Panc1 (cell line): ENCODE results near the gene ZNF544. TPM values are rescaled to one million over a fixed set of nuclear protein-coding genes. Genes with fewer than 3 reads are reported as not detected.

ENCODE experiments used
- ATAC-seq: fragments of 200-7000 bp; cut with Tn5 transposase; 2 replicates; pipeline ENCODE4 v1.9.1; 2020; ENCODE audit warnings: mild to moderate bottlenecking, moderate library complexity
- BruUV-seq: library from RNA; stranded (reverse); fragments of 400-500 nt; replicated peaks from 2 replicates; lab custom pipeline; 2021; lab: Mats Ljungman, UMichigan
- CTCF ChIA-PET: fragments of 300-600 bp; sonication (Branson Sonifier 250); formaldehyde crosslinking; loops from one replicate; lab custom pipeline; 2022; ENCODE audit warnings: antibody characterized with exemption; lab: Charles Lee
- POLR2A ChIA-PET: fragments of 300-600 bp; sonication (Branson Sonifier 250); formaldehyde crosslinking; loops from one replicate; lab custom pipeline; 2022; ENCODE audit warnings: antibody characterized with exemption; lab: Charles Lee
- DNase-seq: peaks from one replicate; pipeline ENCODE4 v3.0.0-alpha.2; 2010; ENCODE audit warnings: low read depth, low spot score
- H3K27ac ChIP-seq: 2 replicates; pipeline ENCODE4 v1.5.1; 2011; ENCODE audit warnings: mild to moderate bottlenecking, low read length, inconsistent platforms
- H3K27me3 ChIP-seq: fragments of 200-500 bp; sonication (Bioruptor generic); 2 replicates; pipeline ENCODE4 v1.6.0; 2014; ENCODE audit warnings: low read length, inconsistent platforms; ENCODE audit not compliant: control insufficient read depth, insufficient read depth
- H3K36me3 ChIP-seq: fragments of 200-500 bp; sonication (Bioruptor generic); 2 replicates; pipeline ENCODE4 v1.5.1; 2014; ENCODE audit warnings: inconsistent platforms, mild to moderate bottlenecking, low read length, moderate library complexity; ENCODE audit not compliant: control insufficient read depth, insufficient read depth
- H3K4me1 ChIP-seq: 2 replicates; pipeline ENCODE4 v1.5.1; 2011; ENCODE audit warnings: inconsistent platforms, mild to moderate bottlenecking, low read length, moderate library complexity; ENCODE audit not compliant: control insufficient read depth, insufficient read depth
- H3K4me3 ChIP-seq, 2 experiments: 2 replicates each; pipeline ENCODE4 v1.5.1; 2011 to 2012; ENCODE audit warnings: low read depth in 2 of 2, low read length in 2 of 2, mild to moderate bottlenecking in 2 of 2, inconsistent platforms in 1 of 2, moderate library complexity in 1 of 2
- H3K9me3 ChIP-seq: fragments of 200-500 bp; sonication (Bioruptor generic); 2 replicates; pipeline ENCODE4 v1.5.1; 2014; ENCODE audit warnings: low read depth, mild to moderate bottlenecking, inconsistent platforms, low read length, moderate library complexity; ENCODE audit not compliant: control insufficient read depth, insufficient read depth
- POLR2AphosphoS5 ChIP-seq: IDR thresholded peaks from 2 replicates; pipeline ENCODE4 v1.6.1; 2012; ENCODE audit warnings: mild to moderate bottlenecking, low read depth, low read length, moderate library complexity
- SIN3A ChIP-seq: IDR thresholded peaks from 2 replicates; pipeline ENCODE4 v1.6.1; 2012; ENCODE audit warnings: low read depth, mild to moderate bottlenecking, low read length, moderate library complexity, borderline replicate concordance; ENCODE audit not compliant: insufficient read depth
- TCF7L2 ChIP-seq: IDR thresholded peaks from 2 replicates; pipeline ENCODE4 v1.6.1; 2011; ENCODE audit warnings: mild to moderate bottlenecking, low read depth, low read length, inconsistent platforms
- in situ Hi-C: cut with HindIII; loops from 2 replicates; pipeline ENCODE4 v1.10.0; 2016; ENCODE audit warnings: low sequenced_read_pairs, low pct_unique_long_range_greater_than_20kb
- intact Hi-C: fragments of 100-400 bp; cut with micrococcal nuclease; formaldehyde crosslinking; loops from one replicate; pipeline ENCODE4 v1.10.0; 2022; ENCODE audit not compliant: unreplicated experiment
- total RNA-seq: library from RNA; stranded (reverse); gene quantifications from one replicate; pipeline ENCODE4 v1.2.1, GENCODE V29; 2021; ENCODE audit not compliant: unreplicated experiment
- TF ChIP-seq, protein P1 (sequence below), 2 experiments: IDR thresholded peaks; 2 replicates each; pipeline ENCODE4 v1.6.1; 2011 to 2012; ENCODE audit warnings: low read depth in 2 of 2, control low read depth in 1 of 2, low read length in 1 of 2, mild to moderate bottlenecking in 1 of 2, moderate library complexity in 1 of 2; ENCODE audit not compliant: insufficient read depth in 1 of 2
- TF ChIP-seq, protein P2 (sequence below): fragments of 450-650 bp; IDR thresholded peaks from 2 replicates; pipeline ENCODE4 v1.5.1; 2017; ENCODE audit warnings: mild to moderate bottlenecking

Gene ZNF544
- total RNA-seq, 1 experiment from 2014 or later, result 48.5 TPM

GRCh38 chr19:58284199-58284598 is 55.5 kb downstream of the ZNF544 start:
- BruUV-seq, result no TSS peak
- Histone ChIP-seq H3K36me3 (peaks cover 18% of the 10 kb centered on the region), H3K4me3 (no peak overlapping the region), H3K4me1 (peaks cover 11% of the 10 kb centered on the region; the same call in 1 of the 2 replicates), H3K27ac (no peak overlapping the region), H3K27me3 (no peaks in the 10 kb centered on the region), H3K9me3 (peaks cover 17% of the 10 kb centered on the region; the same call in 1 of the 2 replicates)
- DNase-seq (no peak), ATAC-seq (no peak)
- TF ChIP-seq, protein P1, sequence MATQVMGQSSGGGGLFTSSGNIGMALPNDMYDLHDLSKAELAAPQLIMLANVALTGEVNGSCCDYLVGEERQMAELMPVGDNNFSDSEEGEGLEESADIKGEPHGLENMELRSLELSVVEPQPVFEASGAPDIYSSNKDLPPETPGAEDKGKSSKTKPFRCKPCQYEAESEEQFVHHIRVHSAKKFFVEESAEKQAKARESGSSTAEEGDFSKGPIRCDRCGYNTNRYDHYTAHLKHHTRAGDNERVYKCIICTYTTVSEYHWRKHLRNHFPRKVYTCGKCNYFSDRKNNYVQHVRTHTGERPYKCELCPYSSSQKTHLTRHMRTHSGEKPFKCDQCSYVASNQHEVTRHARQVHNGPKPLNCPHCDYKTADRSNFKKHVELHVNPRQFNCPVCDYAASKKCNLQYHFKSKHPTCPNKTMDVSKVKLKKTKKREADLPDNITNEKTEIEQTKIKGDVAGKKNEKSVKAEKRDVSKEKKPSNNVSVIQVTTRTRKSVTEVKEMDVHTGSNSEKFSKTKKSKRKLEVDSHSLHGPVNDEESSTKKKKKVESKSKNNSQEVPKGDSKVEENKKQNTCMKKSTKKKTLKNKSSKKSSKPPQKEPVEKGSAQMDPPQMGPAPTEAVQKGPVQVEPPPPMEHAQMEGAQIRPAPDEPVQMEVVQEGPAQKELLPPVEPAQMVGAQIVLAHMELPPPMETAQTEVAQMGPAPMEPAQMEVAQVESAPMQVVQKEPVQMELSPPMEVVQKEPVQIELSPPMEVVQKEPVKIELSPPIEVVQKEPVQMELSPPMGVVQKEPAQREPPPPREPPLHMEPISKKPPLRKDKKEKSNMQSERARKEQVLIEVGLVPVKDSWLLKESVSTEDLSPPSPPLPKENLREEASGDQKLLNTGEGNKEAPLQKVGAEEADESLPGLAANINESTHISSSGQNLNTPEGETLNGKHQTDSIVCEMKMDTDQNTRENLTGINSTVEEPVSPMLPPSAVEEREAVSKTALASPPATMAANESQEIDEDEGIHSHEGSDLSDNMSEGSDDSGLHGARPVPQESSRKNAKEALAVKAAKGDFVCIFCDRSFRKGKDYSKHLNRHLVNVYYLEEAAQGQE (IDR thresholded peaks at IDR 0.05; ENCODE audit: insufficient read depth in 1 of 2, low read depth in 2 of 2, low read length in 1 of 2), result no peak
- no peak for TF ChIP-seq TCF7L2
- intact Hi-C loops (no loop called here), in situ Hi-C loops (no loop called here)
- POLR2A ChIA-PET, result no interaction called here
- CTCF ChIA-PET, result no interaction called here

GRCh38 chr19:58291943-58292342 is 63.2 kb downstream of the ZNF544 start:
- Histone ChIP-seq H3K4me3 (no peak overlapping the region), H3K27ac (no peak overlapping the region), H3K4me1 (no peaks in the 10 kb centered on the region), H3K27me3 (no peaks in the 10 kb centered on the region), H3K36me3 (peaks cover 10% of the 10 kb centered on the region), H3K9me3 (peaks cover 36% of the 10 kb centered on the region)
- POLR2A ChIA-PET, result no interaction called here
- no TSS peak for BruUV-seq
- in situ Hi-C loops (no loop called here), intact Hi-C loops (no loop called here)
- CTCF ChIA-PET, result no interaction called here
- TF ChIP-seq SIN3A, result no peak
- TF ChIP-seq, protein P1 (IDR thresholded peaks at IDR 0.05; ENCODE audit: insufficient read depth in 1 of 2, low read depth in 2 of 2, low read length in 1 of 2), result no peak
- DNase-seq (no peak), ATAC-seq (no peak)

GRCh38 chr19:58294743-58295374 is 66.1 kb downstream of the ZNF544 start:
- ChIA-PET POLR2A (interaction anchor here (0.5 kb wide), 1 partner anchor 597 kb away, joined by 4 read pairs; no protein-coding TSS in a partner anchor), CTCF (no interaction called here)
- intact Hi-C loops (no loop called here), in situ Hi-C loops (no loop called here)
- BruUV-seq, result no TSS peak
- Histone ChIP-seq H3K36me3 (peaks cover 3% of the 10 kb centered on the region; the same call in 1 of the 2 replicates), H3K9me3 (peaks cover 37% of the 10 kb centered on the region), H3K4me1 (no peaks in the 10 kb centered on the region), H3K27me3 (no peaks in the 10 kb centered on the region), H3K27ac (no peak overlapping the region), H3K4me3 (no peak overlapping the region)
- ATAC-seq (no peak), DNase-seq (no peak)
- TF ChIP-seq, protein P2, sequence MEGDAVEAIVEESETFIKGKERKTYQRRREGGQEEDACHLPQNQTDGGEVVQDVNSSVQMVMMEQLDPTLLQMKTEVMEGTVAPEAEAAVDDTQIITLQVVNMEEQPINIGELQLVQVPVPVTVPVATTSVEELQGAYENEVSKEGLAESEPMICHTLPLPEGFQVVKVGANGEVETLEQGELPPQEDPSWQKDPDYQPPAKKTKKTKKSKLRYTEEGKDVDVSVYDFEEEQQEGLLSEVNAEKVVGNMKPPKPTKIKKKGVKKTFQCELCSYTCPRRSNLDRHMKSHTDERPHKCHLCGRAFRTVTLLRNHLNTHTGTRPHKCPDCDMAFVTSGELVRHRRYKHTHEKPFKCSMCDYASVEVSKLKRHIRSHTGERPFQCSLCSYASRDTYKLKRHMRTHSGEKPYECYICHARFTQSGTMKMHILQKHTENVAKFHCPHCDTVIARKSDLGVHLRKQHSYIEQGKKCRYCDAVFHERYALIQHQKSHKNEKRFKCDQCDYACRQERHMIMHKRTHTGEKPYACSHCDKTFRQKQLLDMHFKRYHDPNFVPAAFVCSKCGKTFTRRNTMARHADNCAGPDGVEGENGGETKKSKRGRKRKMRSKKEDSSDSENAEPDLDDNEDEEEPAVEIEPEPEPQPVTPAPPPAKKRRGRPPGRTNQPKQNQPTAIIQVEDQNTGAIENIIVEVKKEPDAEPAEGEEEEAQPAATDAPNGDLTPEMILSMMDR, result no peak
- TF ChIP-seq TCF7L2 (no peak), POLR2AphosphoS5 (no peak)
